ENCODE data around the gene PTGES2. TPM values are rescaled to one million over a fixed set of nuclear protein-coding genes. Genes with fewer than 3 reads are reported as not detected.

Gene PTGES2
- total and polyA plus RNA-seq, 9 of the 15 experiments (the other 6 are each of a cell fraction or from before 2014, with no cell fraction given) = 2.4 to 196 (median 90.1) TPM

GRCh38 chr9:128136816-128137793 lies 9.6 kb upstream of the PTGES2 start (continued):
- TF ChIP-seq PKNOX1 (IDR thresholded peaks at IDR 0.05) = peak; percentile 94
- peak; percentile 54; the same call in 1 of the 2 replicates for TF ChIP-seq JUND (IDR thresholded peaks at IDR 0.05; ENCODE audit: borderline replicate concordance, low read depth, low read length)
- peak; percentile 60; the same call in 1 of the 3 replicates for TF ChIP-seq JUND (tag; IDR thresholded peaks at IDR 0.05; ENCODE audit: borderline replicate concordance, low read depth, low read length)
- TF ChIP-seq FOXJ3 (CRISPR knock-in tag; IDR thresholded peaks at IDR 0.05) = no peak
- TF ChIP-seq NCOA2 (IDR thresholded peaks at IDR 0.05; ENCODE audit: partially characterized antibody in 2 of 2) = no peak
- peak; percentile 77 for TF ChIP-seq CREM (IDR thresholded peaks at IDR 0.05; ENCODE audit: low read depth)
- TF ChIP-seq E4F1 (CRISPR knock-in tag; IDR thresholded peaks at IDR 0.05; ENCODE audit: borderline replicate concordance) = no peak
- TF ChIP-seq ZFP91 (CRISPR knock-in tag; IDR thresholded peaks at IDR 0.05) = no peak
- TF ChIP-seq ELK3 (CRISPR knock-in tag; IDR thresholded peaks at IDR 0.05) = no peak
- peak; percentile 72 for TF ChIP-seq NFE2 (IDR thresholded peaks at IDR 0.05; ENCODE audit: low read depth)
- TF ChIP-seq CBFB (CRISPR knock-in tag; IDR thresholded peaks at IDR 0.05) = no peak; the same call in 1 of the 2 replicates
- TF ChIP-seq CREBBP (IDR thresholded peaks at IDR 0.05; ENCODE audit: low read depth, low read length) = no peak
- peak; percentile 42; the same call in 1 of the 2 replicates for TF ChIP-seq ATF7 (IDR thresholded peaks at IDR 0.05)
- no peak for TF ChIP-seq ZNF212 (CRISPR knock-in tag; IDR thresholded peaks at IDR 0.05)
- no peak for TF ChIP-seq TRIM28 (IDR thresholded peaks at IDR 0.05)
- no peak for TF ChIP-seq ATF1 (CRISPR knock-in tag; IDR thresholded peaks at IDR 0.05)
- TF ChIP-seq ATF1 (tag; IDR thresholded peaks at IDR 0.05) = peak; percentile 35; the same call in 1 of the 2 replicates
- peak; percentile 74 for TF ChIP-seq ATF3 (IDR thresholded peaks at IDR 0.05)
- no peak for TF ChIP-seq ATF3 (CRISPR knock-in tag; conservative IDR thresholded peaks at IDR 0.05)
